Neural progenitor cell (in vitro differentiated cells): Measurements from ENCODE around the gene LGALS7B.

Source experiments
- CTCF ChIP-seq: fragments of 200-600 bp; sonication (generic); IDR thresholded peaks from 2 replicates; pipeline ENCODE4 v1.5.1; 2017; ENCODE audit warnings: antibody characterized with exemption, mild to moderate bottlenecking
- EZH2phosphoT487 ChIP-seq: fragments of 200-600 bp; sonication (generic); IDR thresholded peaks from 2 replicates; pipeline ENCODE4 v1.6.1; 2017; ENCODE audit warnings: antibody characterized with exemption

- TF ChIP-seq CTCF: no peak
- TF ChIP-seq EZH2phosphoT487: no peak
Observed at GRCh38 chr19:38830039-38830733, 41.2 kb downstream of the LGALS7B start.
